HT1080 (cell line): ENCODE results near the gene STAG2. TPM values are rescaled to one million over a fixed set of nuclear protein-coding genes. Genes with fewer than 3 reads are reported as not detected.
"Not testable (repeated sequence)": the region's sequence is repeated elsewhere in the genome, so short reads cannot be mapped to it uniquely, and the experiment has no call there.

ENCODE experiments used
- DNase-seq: peaks from one replicate; pipeline ENCODE4 v3.0.0-alpha.2; 2015; ENCODE audit warnings: low read depth
- total RNA-seq: library from RNA; depleted of rRNA; stranded (reverse); fragments of >200 nt; shearing (Covaris generic); gene quantifications from 2 replicates; pipeline ENCODE4 v1.2.3, GENCODE V29; 2014

STAG2 gene
- total RNA-seq, 1 experiment from 2014 or later, result 68.5 TPM

DNA sequence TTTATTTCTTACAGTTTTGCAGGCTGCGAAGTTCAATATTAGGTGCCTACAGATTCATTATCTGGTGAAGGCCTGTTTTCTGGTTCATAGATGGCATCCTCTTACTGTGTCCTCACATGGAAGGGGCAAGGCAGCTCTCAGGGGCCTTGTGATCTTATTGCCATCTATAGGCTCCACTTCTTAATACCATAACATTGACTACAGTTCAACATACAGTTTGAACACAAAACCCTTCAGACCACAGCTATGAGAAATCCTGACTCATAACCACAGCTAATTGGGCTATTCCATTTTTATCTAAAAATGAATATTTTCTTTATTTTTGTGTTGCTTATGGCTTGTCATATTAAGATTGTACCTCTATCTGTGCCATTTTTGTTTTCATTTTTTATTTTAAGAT lies 72.3 kb downstream of the STAG2 start:
- DNase-seq, result peak; percentile 57

DNA sequence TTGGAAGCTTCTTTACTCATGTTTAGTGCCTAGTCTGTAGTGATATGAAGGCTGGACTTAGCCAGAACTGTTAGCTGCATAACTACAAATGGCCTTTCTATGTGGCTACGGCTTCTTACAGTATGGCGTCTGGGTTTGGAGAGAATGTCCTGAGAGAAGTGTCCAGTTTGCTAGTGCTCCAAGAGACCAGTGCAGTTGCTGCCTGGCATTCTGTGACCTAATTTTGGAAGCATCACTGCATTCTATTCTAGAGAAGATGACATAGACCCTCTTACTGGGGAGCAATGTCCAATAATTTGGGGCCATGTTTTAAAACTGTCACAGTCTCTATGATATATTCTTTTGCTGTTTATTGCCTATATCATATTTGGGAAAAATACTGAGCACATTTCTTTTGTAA lies 74.2 kb downstream of the STAG2 start:
- DNase-seq, result no peak

DNA sequence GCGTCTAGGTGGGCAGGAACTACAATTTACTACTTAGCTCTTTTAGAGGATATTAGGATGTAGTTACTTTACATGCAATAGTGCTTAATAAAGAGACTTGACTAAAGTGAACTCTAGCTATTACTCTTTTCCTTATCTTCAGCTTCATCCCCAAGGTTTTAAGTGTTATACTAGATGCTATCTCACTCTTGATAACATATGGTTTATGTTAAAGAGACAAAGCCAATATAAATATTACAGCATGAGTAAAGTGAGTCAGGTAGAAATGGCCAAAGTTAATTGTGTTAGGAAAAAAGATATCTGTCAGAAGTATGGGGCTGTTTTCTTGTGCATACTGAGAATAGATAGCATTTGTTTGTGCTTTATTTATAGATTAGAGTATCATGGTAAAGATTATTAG lies 80.5 kb downstream of the STAG2 start:
- DNase-seq, result no peak

DNA sequence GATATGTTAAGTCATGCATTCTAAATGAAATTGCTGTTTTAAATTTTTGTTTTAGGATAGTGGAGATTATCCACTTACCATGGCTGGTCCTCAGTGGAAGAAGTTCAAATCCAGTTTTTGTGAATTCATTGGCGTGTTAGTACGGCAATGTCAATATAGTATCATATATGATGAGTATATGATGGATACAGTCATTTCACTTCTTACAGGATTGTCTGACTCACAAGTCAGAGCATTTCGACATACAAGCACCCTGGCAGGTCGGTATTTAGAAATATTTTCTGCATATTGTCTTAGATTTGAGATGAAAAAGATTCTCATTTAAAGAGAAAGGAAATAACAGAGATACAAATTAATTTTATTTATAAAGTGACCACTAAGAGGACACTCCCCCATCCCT lies 83.6 kb downstream of the STAG2 start:
- no peak for DNase-seq

DNA sequence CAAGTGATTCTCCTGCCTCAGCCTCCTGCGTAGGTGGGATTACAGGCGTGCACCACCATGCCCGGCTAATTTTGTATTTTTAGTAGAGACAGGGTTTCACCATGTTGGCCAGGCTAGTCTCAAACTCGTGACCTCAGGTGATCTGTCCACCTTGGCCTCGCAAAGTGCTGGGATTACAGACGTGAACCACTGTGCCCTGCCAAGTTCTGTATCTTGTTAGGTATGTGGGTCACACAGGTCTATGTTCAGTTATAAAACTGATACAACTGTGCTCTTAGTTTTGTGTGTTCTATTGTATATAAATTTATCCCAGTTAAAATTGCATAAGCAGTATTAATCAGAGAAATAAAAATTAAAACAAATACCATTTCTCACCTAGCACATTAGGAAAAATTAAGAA lies 122.9 kb downstream of the STAG2 start:
- not testable (repeated sequence) for DNase-seq

DNA sequence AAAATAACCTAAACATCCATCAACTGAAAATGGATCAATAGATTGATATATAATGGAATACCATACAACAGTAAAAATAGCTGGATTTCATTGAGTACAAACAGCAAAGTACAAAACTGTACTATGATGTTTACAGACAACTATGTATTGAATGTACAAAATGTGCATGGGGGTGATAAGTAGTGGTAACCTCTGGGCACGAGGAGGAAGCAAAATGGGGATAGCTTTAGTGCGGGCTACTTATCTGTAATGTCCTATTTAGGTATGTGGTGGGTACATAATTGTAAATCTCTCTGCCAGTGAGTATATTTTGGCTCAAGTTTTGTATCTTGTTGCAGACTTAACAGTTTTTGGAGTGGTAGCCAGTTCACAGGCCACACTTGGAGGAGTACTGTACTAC lies 123.6 kb downstream of the STAG2 start:
- no peak for DNase-seq

DNA sequence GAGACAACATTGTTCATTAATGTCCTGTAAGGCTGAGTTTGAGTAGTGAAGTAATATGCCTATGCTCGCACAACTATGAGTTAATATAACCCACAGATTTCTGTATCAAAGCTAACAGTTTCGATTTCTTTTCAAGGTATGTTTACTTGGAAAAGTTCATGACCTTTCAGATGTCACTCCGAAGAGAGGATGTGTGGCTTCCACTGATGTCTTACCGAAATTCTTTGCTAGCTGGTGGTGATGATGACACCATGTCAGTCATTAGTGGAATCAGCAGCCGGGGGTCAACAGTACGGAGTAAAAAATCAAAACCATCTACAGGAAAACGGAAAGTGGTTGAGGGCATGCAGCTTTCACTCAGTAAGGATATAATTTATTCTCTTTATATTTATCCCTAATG lies 124.9 kb downstream of the STAG2 start:
- no peak for DNase-seq

DNA sequence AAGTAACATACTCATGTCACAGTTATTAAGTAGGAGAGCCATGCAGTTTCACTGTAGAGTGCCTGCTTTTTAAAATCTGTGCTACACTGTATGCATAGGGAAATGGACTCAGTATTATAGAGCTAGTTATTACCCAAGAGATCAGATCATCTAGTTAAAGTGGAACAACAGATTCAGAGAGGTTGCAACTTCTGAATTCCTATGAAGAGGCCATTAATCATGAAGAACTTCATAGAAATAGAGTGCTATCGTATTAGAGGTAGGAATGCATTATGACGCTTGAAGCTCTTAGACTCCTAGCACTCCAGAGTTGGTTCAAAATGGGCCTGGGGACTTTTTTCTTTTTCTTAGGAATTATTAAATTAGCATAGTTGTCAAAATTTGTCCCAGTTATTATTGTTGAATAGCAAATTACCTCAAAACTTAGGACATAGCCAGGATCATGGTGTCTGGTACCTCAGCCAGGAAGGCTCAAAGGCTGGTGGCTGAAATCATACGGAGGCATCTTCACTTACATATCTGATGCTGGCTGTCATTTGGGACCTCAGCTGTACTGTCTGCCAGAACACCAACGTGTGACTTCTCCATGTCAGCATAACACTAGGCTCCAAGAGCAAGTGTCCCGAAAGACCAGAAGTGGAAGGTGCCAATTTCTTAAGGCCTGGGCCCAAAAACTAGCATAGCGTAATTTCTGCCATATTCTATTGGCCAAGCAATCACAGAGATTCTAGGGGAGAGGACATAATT lies 125.7 kb downstream of the STAG2 start:
- no peak for DNase-seq

DNA sequence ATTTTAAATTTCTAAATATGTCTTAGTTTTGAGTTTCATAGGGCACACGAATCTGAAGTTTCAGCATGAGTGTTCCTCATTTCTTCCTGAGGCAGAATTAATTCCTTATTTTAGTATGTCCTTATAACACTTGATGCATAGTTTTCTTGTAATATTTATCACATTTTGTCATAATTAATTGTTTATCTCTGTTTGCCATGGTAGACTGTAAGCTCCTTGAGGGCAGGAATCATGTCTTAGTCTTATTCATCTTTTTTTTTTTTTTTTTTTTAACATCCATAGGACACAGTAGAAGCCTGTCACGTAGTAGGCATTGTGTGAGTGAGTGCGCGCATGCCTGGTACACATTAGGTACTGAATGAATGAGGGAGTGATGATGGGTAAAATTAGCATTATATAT lies 131.7 kb downstream of the STAG2 start:
- DNase-seq, result no peak

DNA sequence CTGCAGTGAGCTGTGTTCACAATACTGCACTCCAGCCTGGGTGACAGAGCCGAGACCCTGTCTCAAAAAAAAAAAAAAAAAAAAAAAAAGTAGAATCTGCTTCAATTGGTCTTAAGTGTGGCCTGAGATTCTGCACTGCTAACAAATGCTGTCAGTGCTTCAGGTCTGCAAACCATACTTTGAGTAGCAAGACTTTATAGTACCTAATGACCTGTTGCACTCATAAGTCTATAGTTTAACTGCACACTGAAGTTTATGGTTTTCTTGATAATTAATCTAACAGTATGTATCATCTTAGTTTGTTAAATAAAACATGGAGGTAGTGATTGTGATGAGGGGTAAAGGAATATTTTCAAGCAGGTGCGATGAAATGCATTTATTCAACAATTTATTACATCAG lies 135.6 kb downstream of the STAG2 start:
- no peak for DNase-seq

DNA sequence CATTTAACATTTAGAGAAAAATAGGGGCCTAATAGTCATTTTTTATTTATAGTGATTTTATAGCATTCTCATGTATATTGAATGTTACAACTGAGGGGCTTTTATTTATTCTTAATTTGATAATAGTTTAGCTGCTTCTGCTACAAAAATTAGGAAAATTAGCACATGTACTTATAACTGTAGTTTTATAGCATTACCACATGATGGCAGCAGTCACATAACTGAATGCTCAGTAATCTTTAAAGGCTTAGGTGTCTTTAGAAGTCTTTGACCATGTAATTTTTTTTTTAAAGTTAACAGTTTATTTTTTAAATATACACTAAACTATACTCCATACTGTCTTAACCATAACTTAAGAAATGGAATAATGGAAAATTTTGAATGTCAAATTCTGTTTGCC lies 136.6 kb downstream of the STAG2 start:
- DNase-seq, result peak; percentile 0

DNA sequence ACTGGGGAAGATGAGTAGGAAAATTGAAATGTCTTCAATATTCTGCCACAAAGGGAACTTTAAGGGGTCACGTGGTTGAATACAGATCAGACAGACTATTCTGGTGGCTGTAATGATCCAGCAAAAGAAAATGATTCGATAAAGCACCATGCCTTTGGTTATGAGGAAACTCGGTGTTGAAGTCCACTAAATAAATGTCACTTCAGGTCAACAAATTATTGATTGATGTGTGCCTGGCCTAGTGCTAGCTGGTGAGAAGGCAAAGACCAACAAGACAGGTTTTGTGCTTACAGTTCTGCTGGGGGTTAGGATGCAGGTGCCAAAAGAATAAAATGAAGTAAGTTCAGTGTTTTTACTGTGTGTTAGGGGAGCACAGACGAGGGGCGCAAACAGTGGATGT lies 142.5 kb downstream of the STAG2 start:
- no peak for DNase-seq

DNA sequence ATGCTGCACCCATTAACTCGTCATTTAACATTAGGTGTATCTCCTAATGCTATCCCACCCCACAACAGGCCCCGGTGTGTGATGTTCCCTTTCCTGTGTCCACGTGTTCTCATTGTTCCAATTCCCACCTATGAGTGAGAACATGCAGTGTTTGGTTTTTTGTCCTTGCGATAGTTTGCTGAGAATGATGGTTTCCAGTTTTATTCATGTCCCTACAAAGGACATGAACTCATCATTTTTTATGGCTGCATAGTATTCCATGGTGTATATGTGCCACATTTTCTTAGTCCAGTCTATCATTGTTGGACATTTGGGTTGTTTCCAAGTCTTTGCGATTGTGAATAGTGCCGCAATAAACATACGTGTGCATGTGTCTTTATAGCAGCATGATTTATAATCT lies 143.0 kb downstream of the STAG2 start:
- DNase-seq, result not testable (repeated sequence)

DNA sequence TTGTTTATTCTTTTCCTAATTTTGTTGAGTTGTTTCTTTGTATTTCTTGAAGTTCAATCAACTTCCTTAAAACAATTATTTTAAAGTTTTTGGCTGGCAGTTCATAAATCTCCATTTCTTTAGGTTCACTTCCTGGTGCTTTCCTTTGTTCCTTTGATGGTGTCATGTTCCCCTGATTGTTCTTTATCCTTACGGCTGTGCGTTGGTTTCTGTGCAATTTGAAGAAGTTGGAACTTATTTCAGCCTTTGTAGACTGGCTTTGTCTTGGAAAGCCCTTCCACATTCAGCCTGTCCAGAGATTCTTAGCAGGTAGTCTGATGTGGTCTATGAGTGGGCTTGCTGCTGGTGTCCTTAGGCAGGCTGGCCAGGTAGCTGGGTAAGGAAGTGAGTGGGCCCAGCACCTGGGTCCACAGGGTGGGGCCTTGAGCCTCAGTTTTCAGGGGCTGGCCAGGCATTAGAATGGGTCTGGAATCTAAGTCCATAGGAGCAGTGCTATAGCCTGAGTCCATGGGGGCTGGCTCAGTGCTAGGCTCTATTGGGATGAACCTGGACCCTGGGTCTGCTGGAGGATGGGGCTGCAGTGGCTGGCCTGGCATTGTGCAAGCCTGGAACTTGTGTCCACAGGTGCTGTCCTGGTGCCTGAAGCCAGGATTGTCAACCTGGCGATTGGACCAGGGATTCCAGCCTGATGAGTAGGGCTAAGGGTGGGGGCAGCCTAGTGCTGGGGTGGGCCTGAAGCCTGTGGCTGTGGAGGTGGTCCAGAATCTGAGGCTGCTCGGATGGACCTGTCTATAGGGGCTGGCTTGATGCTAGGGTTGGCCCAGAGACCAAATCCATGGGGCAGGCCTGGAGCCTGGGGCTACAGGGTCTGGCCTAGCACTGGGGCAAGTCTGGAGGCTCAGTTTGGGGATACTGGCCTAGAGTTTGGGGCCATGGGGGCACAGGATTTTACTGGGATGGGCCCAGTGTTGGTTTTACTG lies 152.4 kb downstream of the STAG2 start:
- DNase-seq, result no peak

DNA sequence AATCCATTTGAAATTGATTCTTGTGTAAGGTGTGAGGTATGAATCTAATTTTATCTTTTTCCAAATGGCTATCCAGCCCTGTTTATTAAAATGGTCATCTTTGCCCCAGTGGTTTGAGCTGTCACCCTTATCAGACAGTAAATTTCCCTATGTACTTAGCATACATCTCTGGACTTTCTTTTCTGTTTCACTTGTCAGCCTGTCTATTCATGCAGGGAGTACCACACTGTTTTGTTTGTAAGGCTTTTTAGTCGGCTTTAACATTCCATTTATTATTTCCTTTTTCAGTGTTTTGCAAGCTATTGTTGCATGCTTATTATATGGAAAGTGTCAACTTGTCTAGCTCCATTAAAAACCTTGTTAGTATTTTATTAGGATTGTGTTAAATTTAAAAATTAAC lies 155.8 kb downstream of the STAG2 start:
- DNase-seq, result no peak

DNA sequence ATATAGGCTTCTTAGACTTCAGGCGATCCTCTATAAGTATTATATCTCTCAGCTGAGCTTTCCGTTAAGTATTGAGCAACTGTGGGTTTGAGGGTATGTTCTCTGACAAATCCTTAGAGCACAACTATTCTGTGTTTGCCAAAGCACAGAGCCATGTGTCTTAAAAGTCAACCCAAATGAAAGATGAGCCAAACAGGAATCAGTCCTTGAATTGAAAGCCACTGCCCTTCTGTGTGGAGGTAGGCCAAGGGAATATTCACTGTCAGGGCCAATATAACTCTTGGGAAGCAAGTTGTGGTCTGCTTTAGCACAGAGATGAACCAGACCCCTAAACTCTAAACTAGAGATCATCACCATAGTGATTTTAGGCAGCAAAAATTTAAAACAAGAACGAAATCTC lies 164.0 kb downstream of the STAG2 start:
- DNase-seq, result no peak

DNA sequence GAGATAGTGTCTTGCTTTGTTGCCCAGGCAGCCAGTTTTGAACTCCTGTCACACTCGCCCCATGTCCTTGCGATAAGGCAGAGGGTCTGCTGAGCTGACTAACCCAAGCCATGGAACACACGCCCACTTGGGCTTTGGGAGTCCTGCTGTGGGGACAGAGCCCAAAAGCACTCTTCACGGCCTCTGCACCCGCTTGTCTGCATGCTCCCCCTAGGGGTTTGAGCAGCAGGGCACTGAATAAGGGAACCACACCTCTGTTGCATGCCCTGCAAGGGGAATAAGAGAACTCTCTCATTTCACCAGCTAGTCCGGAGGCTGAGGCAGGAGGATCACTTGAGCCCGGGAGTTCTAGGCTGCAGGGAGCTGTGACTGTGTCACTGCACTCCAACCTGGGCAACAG lies 166.0 kb downstream of the STAG2 start:
- DNase-seq, result no peak

DNA sequence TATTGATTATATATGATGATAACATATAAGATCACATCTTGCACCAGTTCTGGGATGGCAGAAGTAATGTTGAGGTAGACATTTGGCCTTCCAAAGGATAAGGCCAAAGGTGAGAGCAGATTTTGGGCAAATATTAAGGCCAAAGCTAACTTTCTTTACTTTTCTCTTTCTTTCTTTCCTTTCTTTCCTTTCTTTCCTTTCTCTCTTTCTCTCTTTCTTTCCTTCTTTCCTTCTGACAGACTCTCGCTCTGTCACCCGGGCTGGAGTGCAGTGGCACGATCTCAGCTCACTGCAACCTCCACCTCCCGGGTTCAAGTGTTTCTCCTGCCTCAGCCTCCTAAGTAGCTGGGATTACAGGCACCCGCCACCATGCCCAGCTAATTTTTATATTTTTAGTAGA lies 170.9 kb downstream of the STAG2 start:
- DNase-seq, result not testable (repeated sequence)

DNA sequence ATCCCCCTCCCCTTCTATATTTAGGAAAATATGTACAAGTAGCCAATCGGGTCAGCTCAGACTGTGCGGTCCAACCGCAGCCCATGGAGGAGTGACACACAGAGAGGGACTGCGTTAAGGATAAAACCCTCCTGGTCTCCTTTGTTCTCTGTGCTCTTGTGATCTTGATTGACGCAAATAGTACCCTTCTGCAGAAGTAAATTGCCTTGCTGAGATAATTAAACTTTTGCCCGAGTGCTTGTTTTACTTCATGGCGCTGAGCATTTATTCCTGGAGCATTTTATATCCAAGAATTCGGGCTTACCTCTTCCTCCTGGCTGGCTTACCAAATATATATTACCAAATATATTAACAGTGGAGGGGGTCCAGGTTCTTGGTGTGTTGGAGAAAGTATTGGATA lies 184.2 kb downstream of the STAG2 start:
- DNase-seq, result no peak

DNA sequence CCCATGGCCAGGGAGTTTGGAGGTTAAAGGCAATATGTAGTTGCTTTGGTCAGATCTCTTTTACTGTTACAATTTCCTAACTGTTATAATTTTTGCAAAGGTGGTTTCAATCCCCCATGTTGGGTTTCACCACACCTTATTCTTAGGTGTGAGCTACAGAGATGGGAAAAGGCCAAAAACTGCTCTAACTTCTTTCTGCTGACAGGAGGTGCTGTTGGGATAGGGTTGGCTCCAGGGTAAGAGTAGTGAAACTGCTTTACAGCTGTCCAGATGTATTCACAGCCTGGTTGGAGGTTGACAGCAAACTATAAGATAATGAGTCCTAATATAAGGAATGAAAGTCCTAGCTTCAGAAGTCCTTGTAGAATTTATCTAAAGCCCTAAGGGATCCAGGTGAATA lies 189.7 kb downstream of the STAG2 start:
- no peak for DNase-seq
